ENCODE results near the gene OPA1. TPM values are rescaled to one million over a fixed set of nuclear protein-coding genes. Genes with fewer than 3 reads are reported as not detected.

OPA1 gene
- total RNA-seq (2022; extraction: Qiagen RNA extraction): 25.8 to 37.9 TPM (median 26.3 TPM) in 5 replicates

GRCh38 chr3:193592841-193593667, at the start of gene OPA1:
Gene OPA1 (plus strand): TSS chr3:193593208. CDS start chr3:193593378, 170 bp downstream.

GRCh38 chr3:193554811-193555210, 38.2 kb upstream of the OPA1 start, which contains the start of gene ATP13A4:
Gene ATP13A4 (minus strand): TSS chr3:193554895. CDS start chr3:193554799, 96 bp downstream.

Other genes with a start within 250 kb of the OPA1 start
- not detected in 5 replicates for gene ATP13A5, start 214.5 kb upstream of the OPA1 start, total RNA-seq (2022; extraction: Qiagen RNA extraction)
- gene ATP13A4, start 38.3 kb upstream of the OPA1 start, total RNA-seq (2022; extraction: Qiagen RNA extraction): 0.10 TPM in 1 of 5 replicates, not detected in the others